GM19452 (cell line): ENCODE data around the gene HLA-G.

Experiments used
- ATAC-seq: cut with Tn5 transposase; IDR thresholded peaks from one replicate; pipeline ENCODE4 v1.9.1; 2021; ENCODE audit not compliant: unreplicated experiment

Gene HLA-G

DNA sequence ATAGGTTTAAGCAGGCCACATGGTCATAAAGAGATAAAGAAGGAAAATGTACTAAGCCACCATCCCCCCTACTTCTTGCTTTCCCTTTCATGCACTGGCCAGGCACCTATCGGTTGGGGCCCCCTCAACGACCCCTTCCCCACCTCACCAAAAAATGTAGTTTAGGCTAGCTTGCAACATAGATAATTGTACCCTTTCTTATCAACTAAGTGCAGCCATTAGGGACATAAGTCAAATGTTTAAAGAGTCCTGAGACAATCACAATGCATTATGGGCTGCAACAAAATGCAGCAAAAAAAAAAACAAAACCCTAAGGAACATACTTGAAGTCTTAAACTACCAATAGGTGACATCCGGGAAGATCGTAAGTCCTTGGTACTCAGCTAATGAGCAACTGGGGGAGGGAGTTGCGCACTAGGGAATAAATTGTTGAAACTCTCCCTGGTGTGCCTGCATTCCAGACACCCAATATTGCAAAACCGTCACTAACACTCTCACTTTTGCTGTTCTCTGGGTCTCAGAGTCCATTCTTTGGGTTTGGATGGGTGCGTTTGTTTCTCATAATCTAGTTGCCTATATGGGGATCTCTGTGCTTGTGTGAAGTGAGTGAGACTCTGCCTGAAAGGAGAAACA is 12.4 kb upstream of the HLA-G start:
- ATAC-seq: no peak

DNA sequence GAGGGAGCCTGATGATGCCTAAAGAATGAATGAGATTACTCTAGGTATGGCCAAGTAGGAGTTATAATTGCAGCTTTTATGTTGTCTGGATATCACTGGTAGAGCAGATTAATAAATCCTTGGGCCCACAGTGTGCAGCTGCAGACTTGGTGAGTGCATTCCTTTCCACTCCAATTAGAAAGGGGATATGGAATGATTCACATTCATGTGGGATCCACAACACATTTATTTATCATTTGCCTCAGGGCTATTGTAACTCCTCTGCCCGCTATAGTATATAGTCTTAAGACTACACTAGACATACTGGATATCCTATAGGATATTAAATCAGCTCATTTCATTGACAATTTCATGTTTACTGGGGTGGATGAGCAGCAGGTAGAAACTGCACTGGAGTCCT is 11.6 kb upstream of the HLA-G start:
- ATAC-seq: no peak

DNA sequence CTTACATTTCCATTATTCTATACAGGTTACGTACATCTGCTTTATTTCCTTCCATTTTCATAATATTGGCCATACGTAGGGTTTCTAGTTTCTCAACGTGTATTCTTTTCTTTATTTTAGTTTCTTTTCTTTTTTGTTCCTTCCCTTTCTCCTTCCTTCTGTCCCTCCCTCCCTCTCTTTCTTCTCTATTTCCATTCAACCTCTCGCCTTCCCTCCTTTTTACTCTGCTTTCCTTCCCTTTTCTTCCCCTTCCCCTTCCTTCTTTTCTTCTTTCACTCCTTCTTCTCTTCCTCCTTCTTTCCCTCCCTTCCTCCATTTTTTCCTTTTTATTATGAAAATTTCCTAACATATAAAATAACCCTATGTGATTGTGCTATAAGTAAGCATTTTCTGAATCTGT is 8.7 kb upstream of the HLA-G start:
- ATAC-seq: no peak

DNA sequence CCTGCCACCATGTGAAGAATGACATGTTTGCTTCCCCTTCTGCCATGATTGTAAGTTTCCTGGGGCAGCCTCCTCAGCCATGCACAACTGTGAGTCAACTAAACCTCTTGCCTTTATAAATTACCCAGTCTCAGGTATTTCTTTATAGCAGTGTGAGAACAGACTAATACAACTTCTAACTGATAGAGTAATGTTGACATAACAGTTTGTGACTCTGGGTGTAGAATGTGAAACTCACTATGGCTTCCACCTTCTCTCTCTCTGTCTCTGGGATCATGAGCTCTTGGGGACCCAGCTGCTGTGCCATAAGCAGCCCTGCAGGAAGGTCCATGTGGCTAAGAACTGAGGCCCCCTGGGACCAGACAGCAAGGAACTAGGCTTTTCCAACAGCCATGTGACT is 3.5 kb upstream of the HLA-G start:
- no peak for ATAC-seq

DNA sequence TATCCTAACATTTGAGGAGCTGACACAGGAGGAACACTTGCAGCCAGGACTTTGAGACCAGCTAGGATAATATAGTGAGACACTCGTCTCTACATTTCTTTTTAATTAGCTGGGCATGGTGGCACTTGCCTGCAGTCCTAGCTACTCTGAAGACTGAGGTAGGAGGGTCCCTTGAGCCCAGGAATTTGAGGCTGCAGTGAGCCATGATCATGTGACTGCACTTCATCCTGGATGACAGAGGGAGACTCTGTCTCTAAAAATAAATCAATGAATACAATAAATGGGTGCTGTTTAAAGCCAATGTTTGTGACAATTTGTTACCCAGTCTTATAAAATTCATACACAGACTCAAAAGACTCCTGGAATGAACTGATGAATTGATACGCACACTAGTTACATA is 1.8 kb upstream of the HLA-G start:
- ATAC-seq: no peak

DNA sequence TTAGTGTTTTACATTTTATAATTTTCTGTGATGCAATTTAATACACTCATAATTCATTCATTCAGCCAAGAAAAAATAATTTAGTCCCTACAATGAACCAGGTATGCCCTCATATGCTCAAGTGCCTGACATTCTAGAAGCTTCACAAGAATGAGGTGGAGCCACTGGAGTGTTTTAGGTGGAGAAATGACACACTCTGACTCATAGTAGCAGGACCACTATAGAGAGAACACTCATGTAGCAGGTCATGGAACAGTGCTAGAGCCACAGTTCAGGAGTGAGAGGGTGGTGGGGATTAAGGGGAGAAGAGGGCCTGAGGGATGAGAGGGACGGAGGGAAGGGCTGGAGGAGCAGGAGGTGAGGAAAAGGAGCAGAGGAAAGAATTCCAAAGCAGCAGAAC is 1.4 kb upstream of the HLA-G start:
- no peak for ATAC-seq

DNA sequence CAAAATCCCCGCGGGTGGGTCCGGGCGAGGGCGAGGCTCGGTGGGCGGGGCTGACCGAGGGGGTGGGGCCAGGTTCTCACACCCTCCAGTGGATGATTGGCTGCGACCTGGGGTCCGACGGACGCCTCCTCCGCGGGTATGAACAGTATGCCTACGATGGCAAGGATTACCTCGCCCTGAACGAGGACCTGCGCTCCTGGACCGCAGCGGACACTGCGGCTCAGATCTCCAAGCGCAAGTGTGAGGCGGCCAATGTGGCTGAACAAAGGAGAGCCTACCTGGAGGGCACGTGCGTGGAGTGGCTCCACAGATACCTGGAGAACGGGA is 809 bp downstream of the HLA-G start:
- ATAC-seq: no peak

DNA sequence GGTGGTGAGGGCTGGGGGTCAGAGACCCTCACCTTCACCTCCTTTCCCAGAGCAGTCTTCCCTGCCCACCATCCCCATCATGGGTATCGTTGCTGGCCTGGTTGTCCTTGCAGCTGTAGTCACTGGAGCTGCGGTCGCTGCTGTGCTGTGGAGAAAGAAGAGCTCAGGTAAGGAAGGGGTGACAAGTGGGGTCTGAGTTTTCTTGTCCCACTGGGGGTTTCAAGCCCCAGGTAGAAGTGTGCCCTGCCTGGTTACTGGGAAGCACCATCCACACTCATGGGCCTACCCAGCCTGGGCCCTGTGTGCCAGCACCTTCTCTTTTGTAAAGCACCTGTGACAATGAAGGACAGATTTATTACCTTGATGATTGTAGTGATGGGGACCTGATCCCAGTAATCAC is 2.1 kb downstream of the HLA-G start:
- no peak for ATAC-seq

DNA sequence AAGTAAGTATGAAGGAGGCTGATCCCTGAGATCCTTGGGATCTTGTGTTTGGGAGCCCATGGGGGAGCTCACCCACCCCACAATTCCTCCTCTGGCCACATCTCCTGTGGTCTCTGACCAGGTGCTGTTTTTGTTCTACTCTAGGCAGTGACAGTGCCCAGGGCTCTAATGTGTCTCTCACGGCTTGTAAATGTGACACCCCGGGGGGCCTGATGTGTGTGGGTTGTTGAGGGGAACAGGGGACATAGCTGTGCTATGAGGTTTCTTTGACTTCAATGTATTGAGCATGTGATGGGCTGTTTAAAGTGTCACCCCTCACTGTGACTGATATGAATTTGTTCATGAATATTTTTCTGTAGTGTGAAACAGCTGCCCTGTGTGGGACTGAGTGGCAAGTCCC is 2.8 kb downstream of the HLA-G start:
- no peak for ATAC-seq

DNA sequence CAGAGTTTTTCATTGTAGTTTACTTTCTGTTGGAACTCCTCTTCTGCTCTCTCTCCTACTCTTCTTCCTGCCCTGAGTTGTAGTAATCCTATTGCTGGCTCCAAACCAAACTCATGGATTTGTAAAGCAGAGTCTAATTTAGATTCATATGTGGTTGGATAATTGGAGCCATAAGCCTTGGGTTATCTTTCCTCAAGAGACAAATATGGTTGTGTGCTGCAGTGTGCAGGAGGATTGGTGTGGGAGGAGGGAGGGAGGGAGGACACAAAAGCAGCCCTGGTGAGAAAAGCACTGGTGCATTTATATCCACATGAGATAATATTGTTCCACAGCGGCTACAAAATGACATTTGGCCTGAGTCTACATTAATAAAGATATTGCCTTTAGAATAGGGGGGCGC is 4.2 kb downstream of the HLA-G start:
- ATAC-seq: no peak

DNA sequence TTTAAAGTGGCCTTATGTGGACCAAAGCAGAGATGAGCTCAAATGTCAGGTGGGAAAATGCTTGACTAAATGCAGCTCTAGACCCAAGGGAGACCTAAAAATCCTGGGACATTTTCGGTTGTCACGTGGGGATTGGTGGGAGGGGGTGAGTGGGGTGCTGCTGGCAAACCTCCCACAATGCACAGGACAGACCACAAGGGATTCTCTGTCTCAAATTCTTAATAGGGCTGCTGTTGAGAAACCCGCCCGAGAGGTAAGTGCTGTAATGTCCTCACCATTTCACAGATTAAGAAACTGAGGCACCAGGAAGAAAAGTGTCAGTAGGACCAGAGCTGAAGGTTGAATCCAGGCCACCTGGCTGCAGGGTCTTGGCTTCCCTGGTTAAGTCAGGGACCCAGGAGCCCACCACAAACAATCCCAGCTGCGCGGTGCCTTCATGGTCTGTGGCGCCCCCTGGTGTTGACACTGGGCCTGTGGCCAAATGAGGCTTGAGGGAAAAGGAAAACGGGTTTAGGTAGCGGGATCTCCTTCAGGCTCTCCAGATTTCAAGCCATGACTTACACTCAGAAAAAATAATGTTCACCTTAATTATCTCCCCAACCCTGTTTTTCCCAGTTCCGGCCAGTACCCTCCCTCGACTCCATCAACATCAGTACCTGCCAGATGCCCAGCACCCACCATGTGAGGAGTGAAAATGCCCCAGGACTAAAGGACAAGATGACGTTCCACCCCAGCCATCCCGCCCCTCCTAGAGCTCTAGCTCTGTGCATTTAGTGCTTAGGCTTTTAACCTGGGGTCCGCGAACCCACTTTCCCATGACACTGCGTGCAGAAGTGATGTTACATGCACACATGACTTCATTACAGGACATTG is 7.2 kb downstream of the HLA-G start:
- ATAC-seq: no peak

DNA sequence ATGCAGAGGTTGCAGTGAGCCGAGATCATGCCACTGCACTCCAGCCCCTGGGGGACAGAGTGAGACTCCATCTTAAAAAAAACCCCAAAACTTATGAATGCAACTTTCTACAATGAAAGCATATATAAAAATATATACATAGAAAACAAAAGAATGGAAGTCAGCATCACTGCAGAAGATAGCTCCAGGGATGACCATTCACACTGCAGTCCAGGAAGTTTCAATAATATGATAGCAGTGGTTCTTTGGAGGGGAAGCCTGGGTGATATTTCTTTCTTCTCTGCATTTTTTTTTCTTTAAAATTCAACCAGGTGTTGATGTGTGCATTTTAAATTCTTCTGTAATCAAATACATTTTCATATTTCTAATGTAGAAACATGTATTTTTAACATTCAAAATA is 12.3 kb downstream of the HLA-G start:
- no peak for ATAC-seq

DNA sequence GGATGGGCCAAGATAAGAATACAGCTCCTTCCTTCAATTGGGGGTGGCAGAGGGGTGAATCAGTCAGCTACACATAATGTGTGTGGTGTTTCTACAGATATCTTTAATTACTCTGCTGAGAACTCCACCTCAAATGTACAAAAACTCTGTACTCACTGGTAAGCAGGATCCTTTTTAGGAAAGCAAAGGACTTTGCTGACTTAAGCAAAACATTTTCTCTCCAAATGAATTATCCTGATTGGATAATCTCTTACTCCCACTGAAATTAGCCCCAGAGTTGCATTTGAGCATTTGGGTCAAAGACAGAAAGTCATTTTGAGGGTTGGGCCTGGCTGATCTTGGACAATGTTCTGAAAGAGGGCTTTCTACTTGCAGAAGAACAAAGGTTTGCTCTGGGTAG is 13.4 kb downstream of the HLA-G start:
- no peak for ATAC-seq

DNA sequence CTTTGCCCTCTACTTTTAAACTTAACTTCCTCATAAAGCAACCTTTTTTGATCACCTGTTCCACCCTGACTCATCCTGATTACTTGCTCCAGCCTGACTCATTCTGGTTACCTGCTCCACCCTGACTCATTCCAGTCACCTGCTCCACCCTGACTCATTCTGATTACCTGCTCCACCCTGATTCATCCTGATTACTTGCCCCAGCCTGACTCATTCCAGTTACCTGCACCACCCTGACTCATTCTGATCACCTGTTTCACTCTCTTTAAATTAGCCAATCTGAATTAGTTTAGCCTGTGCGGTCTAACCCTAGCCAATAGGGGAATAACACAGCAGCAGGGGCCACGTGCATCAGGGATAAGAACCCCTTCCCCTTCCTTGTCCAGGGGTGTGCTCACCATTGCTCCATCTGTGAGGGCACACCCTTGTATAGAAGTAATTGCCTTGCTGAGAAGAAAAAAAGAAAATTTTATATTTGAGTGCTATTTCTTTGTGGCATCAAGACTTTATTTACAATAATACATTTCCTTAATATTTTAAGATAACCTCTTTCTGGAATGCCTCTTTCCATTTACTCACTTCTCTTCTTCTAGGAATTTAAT is 17.9 kb downstream of the HLA-G start:
- ATAC-seq: no peak

DNA sequence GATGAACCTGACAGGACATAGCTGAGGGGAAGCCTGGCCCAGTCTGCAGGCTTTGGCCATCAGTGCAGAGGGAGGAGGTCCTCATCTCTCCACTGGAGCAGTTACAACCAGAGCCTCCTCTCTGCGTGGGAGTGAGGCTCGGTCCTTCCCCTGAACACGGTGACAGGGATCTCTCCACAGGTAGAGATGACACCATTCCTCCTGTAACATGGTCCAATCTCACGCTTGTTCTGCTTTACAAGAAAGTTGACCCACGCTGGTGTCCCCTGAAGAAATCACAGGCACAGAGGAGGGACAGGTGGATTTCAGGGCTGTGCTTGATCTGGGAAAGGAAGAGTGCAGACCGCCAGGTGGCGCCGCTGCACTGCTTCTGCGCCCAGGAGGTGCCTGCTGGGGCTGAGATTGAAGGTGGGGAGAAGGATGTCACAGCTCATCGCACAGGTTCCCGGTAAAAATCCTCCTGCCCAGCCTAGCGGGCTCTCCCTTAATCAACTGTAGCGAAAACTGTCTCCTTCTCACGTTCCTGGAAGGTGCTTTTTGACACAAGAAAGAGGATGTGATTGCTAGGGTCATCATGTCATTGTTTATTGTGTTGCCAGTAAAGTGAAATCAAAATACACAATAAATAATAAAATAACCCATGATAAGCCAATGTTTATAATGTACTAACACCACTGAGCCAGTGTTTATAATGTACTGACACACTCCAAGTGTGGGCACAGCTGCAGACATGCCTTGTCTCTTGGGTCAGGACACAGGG is 20.4 kb downstream of the HLA-G start:
- no peak for ATAC-seq

DNA sequence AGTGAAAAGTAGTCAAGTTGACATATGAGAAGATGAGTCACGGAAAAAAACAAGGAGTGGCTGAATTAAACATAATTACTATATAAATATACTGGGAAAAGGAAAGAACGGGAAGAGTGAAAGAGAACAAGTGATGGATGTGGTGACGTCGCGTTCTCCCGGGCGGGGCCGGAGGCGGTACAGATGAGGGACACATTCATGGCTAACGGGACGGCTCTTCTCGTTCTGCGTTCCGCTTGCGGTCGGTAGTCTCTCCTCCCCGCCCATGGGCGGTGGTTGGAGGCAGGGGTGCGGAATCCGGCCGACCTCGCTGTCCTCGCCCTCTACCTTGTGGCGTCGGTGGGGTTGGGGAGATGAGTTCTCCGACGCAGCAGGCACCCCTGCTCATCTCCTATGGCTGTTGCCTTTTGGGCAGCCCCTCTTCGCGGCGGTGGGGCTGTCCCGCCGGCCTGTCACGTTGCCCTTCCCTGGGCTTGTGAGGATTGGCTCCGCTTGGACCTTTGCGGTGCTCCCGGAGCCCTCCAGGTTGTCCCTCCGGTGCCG is 22.5 kb downstream of the HLA-G start:
- ATAC-seq: no peak

DNA sequence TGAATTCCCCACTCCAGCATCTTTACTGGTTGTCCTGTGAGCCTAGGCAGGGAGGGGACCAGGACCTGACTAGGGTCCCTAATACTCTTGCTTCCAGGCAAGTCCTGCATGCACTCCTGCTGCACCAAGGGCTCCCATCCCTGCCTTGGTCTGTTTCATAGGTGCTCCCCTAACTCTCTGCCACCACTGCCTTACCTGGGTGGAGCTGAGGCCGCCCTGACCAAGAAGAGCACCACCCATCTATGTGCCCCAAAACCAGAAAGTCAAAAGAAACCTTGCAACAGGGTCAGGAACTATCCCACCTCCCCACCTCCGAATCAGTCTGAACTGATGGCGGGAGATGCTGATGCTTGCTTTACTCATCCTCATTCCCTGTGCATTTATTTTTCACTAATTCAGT is 23.6 kb downstream of the HLA-G start:
- ATAC-seq: no peak

DNA sequence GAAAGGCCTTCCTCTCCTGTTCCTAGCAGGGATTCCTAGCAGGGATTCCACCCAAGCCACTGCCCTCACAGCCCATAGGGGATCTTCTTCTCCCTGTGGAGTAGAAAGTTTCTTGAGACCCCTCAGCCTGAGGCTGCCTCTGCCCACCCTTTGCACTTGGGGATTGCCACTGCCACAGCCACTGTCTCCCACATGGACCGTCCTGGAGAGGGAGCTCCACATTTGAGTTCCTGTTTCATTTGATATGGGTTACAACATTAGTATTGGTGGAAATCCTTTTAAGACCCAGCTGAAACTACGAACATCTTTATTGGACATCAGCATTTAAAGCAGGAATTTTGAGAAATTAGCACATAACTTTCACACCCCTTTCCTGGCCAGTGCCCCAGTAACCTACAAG is 25.6 kb downstream of the HLA-G start:
- no peak for ATAC-seq

DNA sequence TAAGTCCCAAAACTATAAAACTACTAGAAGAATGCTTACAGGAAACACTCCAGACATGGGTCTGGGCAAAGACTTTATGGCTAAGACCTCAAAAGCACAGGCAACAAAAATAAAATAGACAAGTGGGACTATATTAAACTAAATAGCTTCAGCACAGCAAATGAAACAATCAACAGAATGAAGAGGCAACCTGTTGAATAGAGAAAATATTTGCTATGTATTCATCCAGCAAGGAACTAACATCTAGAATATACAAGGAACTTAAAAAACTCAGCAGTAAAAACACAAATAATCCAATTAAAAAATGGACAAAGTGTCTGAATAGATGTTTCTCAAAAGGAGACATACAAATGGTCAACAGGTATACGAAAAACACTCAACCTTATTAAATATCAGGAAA is 30.4 kb downstream of the HLA-G start:
- no peak for ATAC-seq

DNA sequence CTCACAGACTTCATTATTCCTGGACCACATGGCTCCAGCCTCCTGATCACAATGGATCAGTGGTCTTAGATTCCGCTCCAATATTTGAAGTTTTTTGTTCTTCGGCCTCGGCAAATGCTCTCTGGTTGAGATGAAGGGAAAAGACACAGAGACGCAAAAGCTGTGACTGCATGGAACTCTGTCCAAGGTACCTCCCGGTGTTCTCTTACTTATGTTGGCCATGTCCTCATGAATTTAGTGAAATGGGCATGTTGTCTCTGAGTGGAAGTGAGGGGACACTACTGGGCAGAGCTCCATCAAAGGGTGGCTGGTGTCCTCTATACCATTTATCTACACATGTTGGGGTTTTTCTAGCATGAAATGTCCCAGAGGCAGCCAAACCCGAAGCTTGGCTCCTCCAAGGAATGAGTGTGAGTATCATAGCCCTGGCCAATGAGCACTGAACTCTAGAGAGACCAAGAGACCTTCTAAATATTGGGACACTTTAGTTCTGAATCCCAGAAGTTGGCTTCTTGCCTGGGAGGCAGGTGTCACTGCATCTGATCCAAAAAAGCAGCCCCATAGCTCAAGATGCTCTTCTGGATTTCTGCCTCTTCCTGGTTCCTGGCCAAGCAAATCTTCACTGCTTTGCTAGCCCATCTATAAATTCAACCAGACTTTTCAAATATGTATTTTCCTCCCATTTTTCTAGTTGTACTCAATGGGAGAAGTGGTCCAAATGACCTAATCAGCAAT is 34.1 kb downstream of the HLA-G start:
- no peak for ATAC-seq
